SK-N-SH (cell line): ENCODE data around the gene NGB.

ENCODE experiments used
- CTCF ChIP-seq: fragments of 200-600 bp; sonication (generic); IDR thresholded peaks from 2 replicates; pipeline ENCODE4 v1.6.1; 2017; ENCODE audit warnings: antibody characterized with exemption, mild to moderate bottlenecking, moderate library complexity
- EZH2phosphoT487 ChIP-seq: fragments of 200-600 bp; sonication (generic); IDR thresholded peaks from 2 replicates; pipeline ENCODE4 v1.6.1; 2017; ENCODE audit warnings: low read depth, mixed run types, mild to moderate bottlenecking, antibody characterized with exemption, moderate library complexity, borderline replicate concordance
- GABPA ChIP-seq: IDR thresholded peaks from 2 replicates; pipeline ENCODE4 v1.4.0; 2012; ENCODE audit warnings: low read depth, mild to moderate bottlenecking
- MAX ChIP-seq: IDR thresholded peaks from 2 replicates; pipeline ENCODE4 v1.4.0; 2012; ENCODE audit warnings: low read depth
- MXI1 ChIP-seq: IDR thresholded peaks from 2 replicates; pipeline ENCODE4 v1.6.1; 2012; ENCODE audit warnings: mild to moderate bottlenecking, low read depth, low read length, improper control_type of control experiment
- POLR2AphosphoS5 ChIP-seq: IDR thresholded peaks from 2 replicates; pipeline ENCODE4 v1.6.1; 2012; ENCODE audit warnings: low read depth, low read length
- SIN3A ChIP-seq: IDR thresholded peaks from 2 replicates; pipeline ENCODE4 v1.6.1; 2012; ENCODE audit warnings: low read depth, mild to moderate bottlenecking, low read length, moderate library complexity, borderline replicate concordance
- TCF12 ChIP-seq: IDR thresholded peaks from 2 replicates; pipeline ENCODE4 v1.4.0; 2012

GRCh38 chr14:77273796-77274195 is 2.8 kb upstream of the NGB start:
- TF ChIP-seq EZH2phosphoT487 (no peak), SIN3A (no peak), TCF12 (no peak), MXI1 (no peak), GABPA (no peak), MAX (no peak), CTCF (no peak), POLR2AphosphoS5 (no peak)
